Bronchial smooth muscle cell (primary cell): ENCODE results near the gene ST3GAL4. TPM values are rescaled to one million over a fixed set of nuclear protein-coding genes. Genes with fewer than 3 reads are reported as not detected.

Experiments used
- total RNA-seq: library from RNA; depleted of rRNA; stranded (reverse); fragments of >200 nt; gene quantifications from 2 replicates; pipeline ENCODE4 v1.2.1, GENCODE V29; 2014

Gene ST3GAL4, protein sequence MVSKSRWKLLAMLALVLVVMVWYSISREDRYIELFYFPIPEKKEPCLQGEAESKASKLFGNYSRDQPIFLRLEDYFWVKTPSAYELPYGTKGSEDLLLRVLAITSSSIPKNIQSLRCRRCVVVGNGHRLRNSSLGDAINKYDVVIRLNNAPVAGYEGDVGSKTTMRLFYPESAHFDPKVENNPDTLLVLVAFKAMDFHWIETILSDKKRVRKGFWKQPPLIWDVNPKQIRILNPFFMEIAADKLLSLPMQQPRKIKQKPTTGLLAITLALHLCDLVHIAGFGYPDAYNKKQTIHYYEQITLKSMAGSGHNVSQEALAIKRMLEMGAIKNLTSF
- 30.3 and 64.6 TPM in 2 replicates for total RNA-seq

GRCh38 chr11:126355324-126355925, at the start of gene ST3GAL4:
Gene ST3GAL4 (plus strand): TSS chr11:126355686. CDS start chr11:126406156, 50,470 bp downstream.

Other genes with a start within 250 kb of the ST3GAL4 start
- 34.5 and 48.0 TPM in 2 replicates for gene RPUSD4, start 144.0 kb upstream of the ST3GAL4 start, total RNA-seq
- gene FAM118B, start 143.9 kb upstream of the ST3GAL4 start, total RNA-seq, result 15.1 and 15.6 TPM in 2 replicates
- 43.5 and 59.8 TPM in 2 replicates for gene SRPRA, start 86.8 kb upstream of the ST3GAL4 start, total RNA-seq
- gene FOXRED1, start 86.5 kb upstream of the ST3GAL4 start, total RNA-seq, result 11.8 and 13.7 TPM in 2 replicates
- gene TIRAP, start 72.6 kb upstream of the ST3GAL4 start, total RNA-seq, result 2.3 and 3.2 TPM in 2 replicates
- gene DCPS, start 51.6 kb upstream of the ST3GAL4 start, total RNA-seq, result 9.5 and 9.9 TPM in 2 replicates